Measurements from ENCODE around the gene DPP3. TPM values are rescaled to one million over a fixed set of nuclear protein-coding genes. Genes with fewer than 3 reads are reported as not detected.

The DPP3 gene
- total RNA-seq, 1 donor from 2014 or later, result 63.3 TPM

DNA sequence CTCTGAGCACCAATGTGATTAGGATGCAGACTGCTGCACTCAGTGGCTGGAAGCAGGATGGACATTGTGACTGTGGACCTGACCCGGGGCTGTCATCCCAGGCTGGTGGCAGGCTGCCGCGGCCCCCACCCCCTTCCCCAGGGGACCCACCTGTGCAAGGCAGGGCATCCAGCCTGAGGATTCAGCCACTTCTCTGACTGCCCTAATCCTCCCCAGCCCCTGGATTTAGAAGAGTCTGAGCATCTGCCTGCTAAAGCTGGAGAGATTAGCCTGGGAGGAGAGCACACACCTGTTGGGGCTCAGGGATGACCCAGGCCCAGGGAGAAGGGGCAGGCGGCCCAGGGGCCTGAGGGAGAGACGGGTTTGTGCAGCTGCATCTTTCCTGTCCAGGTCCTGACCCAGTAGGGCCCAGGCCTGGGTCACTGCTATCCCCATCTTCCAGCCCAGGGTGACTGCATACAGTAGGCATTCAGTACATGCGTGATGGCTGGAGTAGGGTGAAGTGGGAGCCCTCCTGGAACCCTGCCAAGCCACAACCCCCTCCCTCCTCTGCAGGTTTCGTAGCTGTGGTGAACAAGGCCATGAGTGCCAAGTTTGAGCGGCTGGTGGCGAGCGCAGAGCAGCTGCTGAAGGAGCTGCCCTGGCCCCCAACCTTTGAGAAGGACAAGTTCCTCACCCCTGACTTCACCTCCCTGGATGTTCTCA lies 12.1 kb downstream of the DPP3 start:
- TF ChIP-seq, protein P1, sequence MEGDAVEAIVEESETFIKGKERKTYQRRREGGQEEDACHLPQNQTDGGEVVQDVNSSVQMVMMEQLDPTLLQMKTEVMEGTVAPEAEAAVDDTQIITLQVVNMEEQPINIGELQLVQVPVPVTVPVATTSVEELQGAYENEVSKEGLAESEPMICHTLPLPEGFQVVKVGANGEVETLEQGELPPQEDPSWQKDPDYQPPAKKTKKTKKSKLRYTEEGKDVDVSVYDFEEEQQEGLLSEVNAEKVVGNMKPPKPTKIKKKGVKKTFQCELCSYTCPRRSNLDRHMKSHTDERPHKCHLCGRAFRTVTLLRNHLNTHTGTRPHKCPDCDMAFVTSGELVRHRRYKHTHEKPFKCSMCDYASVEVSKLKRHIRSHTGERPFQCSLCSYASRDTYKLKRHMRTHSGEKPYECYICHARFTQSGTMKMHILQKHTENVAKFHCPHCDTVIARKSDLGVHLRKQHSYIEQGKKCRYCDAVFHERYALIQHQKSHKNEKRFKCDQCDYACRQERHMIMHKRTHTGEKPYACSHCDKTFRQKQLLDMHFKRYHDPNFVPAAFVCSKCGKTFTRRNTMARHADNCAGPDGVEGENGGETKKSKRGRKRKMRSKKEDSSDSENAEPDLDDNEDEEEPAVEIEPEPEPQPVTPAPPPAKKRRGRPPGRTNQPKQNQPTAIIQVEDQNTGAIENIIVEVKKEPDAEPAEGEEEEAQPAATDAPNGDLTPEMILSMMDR (IDR thresholded peaks at IDR 0.05), result no peak
- no peak overlapping the region for H3K27ac Mint-ChIP-seq
- H3K9me3 Mint-ChIP-seq, result no peaks in the 10 kb centered on the region
- DNase-seq (no peak), ATAC-seq (ENCODE audit: low read depth) (no peak)
- peaks cover 60% of the 10 kb centered on the region for H3K36me3 Mint-ChIP-seq (ENCODE audit: low read depth)
- intact Hi-C loops (cut with micrococcal nuclease), result no loop called here
- ChIA-PET POLR2A (interaction anchor here (0.7 to 1.1 kb wide), 2 partner anchors 53 to 354 kb away, joined by 3 to 5 read pairs; partner anchors contain the start of gene MRPL11), CTCF (interaction anchor here (1.4 kb wide), 1 partner anchor 13 kb away, joined by 3 read pairs; no protein-coding TSS in a partner anchor)
- no peak overlapping the region for H3K4me3 Mint-ChIP-seq
- H3K4me1 Mint-ChIP-seq, result no peaks in the 10 kb centered on the region
- H3K27me3 Mint-ChIP-seq, result no peaks in the 10 kb centered on the region

DNA sequence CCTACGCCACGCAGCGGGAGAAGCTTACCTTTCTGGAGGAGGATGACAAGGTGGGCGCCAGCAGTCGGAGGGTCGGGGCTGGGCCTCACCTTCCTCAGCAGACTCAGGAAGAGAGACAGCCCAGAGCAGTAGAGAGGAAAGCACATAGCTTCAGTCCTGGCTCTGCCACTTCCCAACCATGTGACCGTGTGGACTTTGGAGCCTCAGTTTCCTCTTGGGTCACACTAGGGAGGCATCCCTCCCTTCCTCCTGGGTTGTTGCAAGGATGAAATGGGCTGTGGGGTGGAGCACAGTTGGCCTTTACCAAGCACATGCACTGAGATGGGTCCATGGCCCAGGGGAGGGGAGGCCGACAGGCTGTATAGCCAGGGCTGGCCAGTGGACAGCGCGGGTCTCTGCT lies 12.9 kb downstream of the DPP3 start:
- intact Hi-C loops (cut with micrococcal nuclease), result no loop called here
- POLR2A ChIA-PET, result no interaction called here

DNA sequence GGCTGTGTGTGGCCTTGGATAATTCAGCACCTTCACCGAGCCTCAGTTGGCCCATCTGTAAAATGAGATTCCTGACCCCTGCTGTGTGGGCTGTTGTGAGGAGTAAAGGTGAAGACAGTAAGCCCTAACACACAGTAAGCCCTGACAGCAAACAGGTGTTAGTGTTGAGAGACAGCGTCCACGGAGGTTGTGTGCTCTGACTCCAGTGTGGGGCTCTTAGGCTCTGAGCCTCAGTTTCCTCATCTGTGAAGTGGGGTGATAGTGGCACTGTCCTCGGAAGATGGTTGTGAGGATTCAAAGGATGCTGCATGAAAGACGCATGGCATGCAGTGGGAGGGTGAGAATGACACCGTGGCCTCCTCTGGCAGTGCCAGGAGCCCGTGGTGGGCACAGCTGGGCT lies 14.2 kb downstream of the DPP3 start:
- DNase-seq, result no peak
- ChIA-PET POLR2A (no interaction called here), CTCF (no interaction called here)
- ATAC-seq (ENCODE audit: low read depth), result no peak
- peaks cover 57% of the 10 kb centered on the region for H3K36me3 Mint-ChIP-seq (ENCODE audit: low read depth)
- no peak overlapping the region for H3K4me3 Mint-ChIP-seq
- H3K27me3 Mint-ChIP-seq, result no peaks in the 10 kb centered on the region
- intact Hi-C loops (cut with micrococcal nuclease), result no loop called here
- H3K27ac Mint-ChIP-seq, result no peak overlapping the region
- no peaks in the 10 kb centered on the region for H3K9me3 Mint-ChIP-seq
- H3K4me1 Mint-ChIP-seq, result no peaks in the 10 kb centered on the region
- TF ChIP-seq, protein P1 (IDR thresholded peaks at IDR 0.05), result no peak

More for the DNA sequence above, 12.9 kb downstream of the DPP3 start:
- Mint-ChIP-seq H3K36me3 (ENCODE audit: low read depth) (peaks cover 58% of the 10 kb centered on the region), H3K4me3 (no peak overlapping the region), H3K4me1 (no peaks in the 10 kb centered on the region), H3K27ac (no peak overlapping the region), H3K27me3 (no peaks in the 10 kb centered on the region), H3K9me3 (no peaks in the 10 kb centered on the region)
- no peak for DNase-seq
- ATAC-seq (ENCODE audit: low read depth), result no peak
- CTCF ChIA-PET, result no interaction called here
- TF ChIP-seq, protein P1 (IDR thresholded peaks at IDR 0.05), result no peak

DNA sequence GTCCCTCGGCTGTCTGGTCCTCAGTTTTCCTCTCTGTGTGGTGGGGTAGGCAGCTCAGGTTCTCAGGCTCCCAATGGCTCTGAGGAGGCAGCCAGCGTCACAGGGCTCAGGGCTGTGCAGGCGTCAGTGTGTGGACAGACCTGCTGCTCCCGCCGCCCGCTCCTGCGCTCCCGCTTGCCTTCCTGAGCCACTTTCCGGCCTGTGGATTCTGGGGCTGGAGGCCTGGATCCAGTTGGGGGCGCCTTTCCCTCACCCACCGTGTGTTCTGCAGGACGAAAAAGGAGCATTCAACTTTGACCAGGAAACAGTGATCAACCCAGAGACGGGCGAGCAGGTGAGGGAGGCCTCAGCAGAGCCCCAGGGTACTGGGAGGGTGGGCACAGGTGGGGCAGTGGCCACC lies 14.7 kb downstream of the DPP3 start:
- no peak for ATAC-seq (ENCODE audit: low read depth)
- no peak for DNase-seq
- Mint-ChIP-seq H3K4me3 (no peak overlapping the region), H3K9me3 (no peaks in the 10 kb centered on the region), H3K27ac (no peak overlapping the region), H3K27me3 (no peaks in the 10 kb centered on the region), H3K36me3 (ENCODE audit: low read depth) (peaks cover 57% of the 10 kb centered on the region), H3K4me1 (no peaks in the 10 kb centered on the region)
- intact Hi-C loops (cut with micrococcal nuclease), result no loop called here
- TF ChIP-seq, protein P1 (IDR thresholded peaks at IDR 0.05), result no peak
- POLR2A ChIA-PET, result no interaction called here
- CTCF ChIA-PET, result no interaction called here

DNA sequence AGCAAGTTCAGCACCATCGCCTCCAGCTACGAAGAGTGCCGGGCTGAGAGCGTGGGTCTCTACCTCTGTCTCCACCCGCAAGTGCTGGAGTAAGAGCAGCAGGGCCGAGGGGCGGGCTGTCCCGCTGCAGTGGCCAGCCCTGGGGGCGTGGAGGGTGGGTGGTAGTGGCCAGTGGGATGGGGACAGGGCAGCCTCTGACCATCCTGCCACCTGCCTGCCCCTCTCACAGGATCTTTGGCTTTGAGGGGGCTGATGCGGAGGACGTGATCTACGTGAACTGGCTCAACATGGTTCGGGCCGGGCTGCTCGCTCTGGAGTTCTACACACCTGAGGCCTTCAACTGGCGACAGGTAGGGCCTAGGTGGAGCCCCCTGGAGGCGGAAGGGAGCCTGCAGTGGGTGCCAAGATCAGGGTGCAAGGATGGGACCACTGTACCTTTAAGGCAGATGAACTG lies 15.2 kb downstream of the DPP3 start:
- intact Hi-C loops (cut with micrococcal nuclease), result no loop called here
- DNase-seq (no peak), ATAC-seq (ENCODE audit: low read depth) (no peak)
- H3K9me3 Mint-ChIP-seq, result no peaks in the 10 kb centered on the region
- ChIA-PET POLR2A (no interaction called here), CTCF (no interaction called here)
- H3K4me3 Mint-ChIP-seq, result no peak overlapping the region
- H3K4me1 Mint-ChIP-seq, result no peaks in the 10 kb centered on the region
- TF ChIP-seq, protein P1 (IDR thresholded peaks at IDR 0.05), result no peak
- H3K36me3 Mint-ChIP-seq (ENCODE audit: low read depth), result peaks cover 53% of the 10 kb centered on the region
- H3K27ac Mint-ChIP-seq, result no peak overlapping the region
- no peaks in the 10 kb centered on the region for H3K27me3 Mint-ChIP-seq

All from activated B cell treated with CpG ODN at 0.5 μM for 24 hours (primary cell).